Endothelial cell of umbilical vein (primary cell): ENCODE data around the gene PRRC2A. TPM values are rescaled to one million over a fixed set of nuclear protein-coding genes. Genes with fewer than 3 reads are reported as not detected.

Experiments used
- BruUV-seq: library from RNA; stranded (reverse); fragments of 400-500 nt; replicated peaks from 2 replicates; lab custom pipeline; 2021; lab: Mats Ljungman, UMichigan
- CTCF ChIA-PET: fragments of 300-600, 350-600 bp; sonication (Branson Sonifier 250); formaldehyde crosslinking; loops from one replicate; lab custom pipeline; 2021; ENCODE audit warnings: antibody characterized with exemption, inconsistent platforms; lab: Charles Lee
- POLR2A ChIA-PET: fragments of 300-600, 350-600 bp; sonication (Branson Sonifier 250); formaldehyde crosslinking; loops from one replicate; lab custom pipeline; 2021; ENCODE audit warnings: antibody characterized with exemption, inconsistent platforms; lab: Charles Lee
- DNase-seq: peaks from one replicate; pipeline ENCODE4 v3.0.0-alpha.2; 2011; ENCODE audit warnings: low read depth, low spot score
- FAIRE-seq: peaks from 2 replicates; lab custom pipeline; 2011; peaks lifted over from hg19 to GRCh38; lab: Jason Lieb, UNC
- H2AFZ ChIP-seq: 2 replicates; pipeline ENCODE4 v1.6.0; 2012; ENCODE audit warnings: low read depth, low read length, control low read depth, inconsistent platforms
- H3K27ac ChIP-seq: 2 replicates; pipeline ENCODE4 v1.5.1; 2011; ENCODE audit warnings: low read depth, mild to moderate bottlenecking, control low read depth, low read length, moderate library complexity; ENCODE audit not compliant: insufficient read depth
- H3K27me3 ChIP-seq, 2 experiments: 2 replicates each; pipeline versions ENCODE4 v1.6.0 to v1.6.1; 2011; ENCODE audit warnings: low read length in 2 of 2, mixed read lengths in 1 of 2; ENCODE audit not compliant: control insufficient read depth in 2 of 2, insufficient read depth in 2 of 2
- H3K36me3 ChIP-seq, 2 experiments: 2 replicates in 1 of 2; 3 replicates in 1 of 2; pipeline ENCODE4 v1.5.1; 2011; ENCODE audit warnings: low read length in 2 of 2, mild to moderate bottlenecking in 1 of 2, moderate library complexity in 1 of 2; ENCODE audit not compliant: control insufficient read depth in 2 of 2, insufficient read depth in 2 of 2; ENCODE audit errors: extremely low read depth in 1 of 2
- H3K4me1 ChIP-seq: 3 replicates; pipeline ENCODE4 v1.5.1; 2011; ENCODE audit warnings: mild to moderate bottlenecking, low read length; ENCODE audit not compliant: control insufficient read depth, insufficient read depth; ENCODE audit errors: extremely low read depth
- H3K4me2 ChIP-seq: 2 replicates; pipeline ENCODE4 v1.6.1; 2011; ENCODE audit warnings: low read length, control low read depth, mixed read lengths; ENCODE audit not compliant: insufficient read depth
- H3K4me3 ChIP-seq, 3 experiments: fragments of 200-600 bp in 1 of 3; sonication (generic), shearing (Covaris generic) in 1 of 3; replicated peaks in 1 of 3; 2 replicates each; pipeline ENCODE4 v1.5.1; 2011 to 2016; ENCODE audit warnings: control low read depth in 3 of 3, low read length in 3 of 3, mild to moderate bottlenecking in 2 of 3, inconsistent platforms in 1 of 3, low read depth in 1 of 3, moderate library complexity in 1 of 3; ENCODE audit not compliant: insufficient read depth in 1 of 3
- H3K79me2 ChIP-seq: 2 replicates; pipeline ENCODE4 v1.6.0; 2012; ENCODE audit warnings: low read length, inconsistent platforms; ENCODE audit not compliant: control insufficient read depth, insufficient read depth
- H3K9ac ChIP-seq: replicated peaks from 2 replicates; pipeline ENCODE3; 2011; ENCODE audit warnings: low read length, control low read depth; ENCODE audit not compliant: insufficient read depth; ENCODE audit errors: extremely low read depth
- H3K9me1 ChIP-seq: replicated peaks from 3 replicates; pipeline ENCODE4 v1.6.0; 2011; ENCODE audit warnings: mild to moderate bottlenecking, low read length; ENCODE audit not compliant: control insufficient read depth, insufficient read depth; ENCODE audit errors: extremely low read depth
- H3K9me3 ChIP-seq: replicated peaks from 2 replicates; pipeline ENCODE4 v1.5.1; 2012; ENCODE audit warnings: low read length, inconsistent platforms; ENCODE audit not compliant: control insufficient read depth, insufficient read depth
- H4K20me1 ChIP-seq: replicated peaks from 2 replicates; pipeline ENCODE3; 2011; ENCODE audit warnings: mild to moderate bottlenecking, low read length; ENCODE audit not compliant: control insufficient read depth, insufficient read depth; ENCODE audit errors: extremely low read depth
- CTCF ChIP-seq, 2 donors: IDR thresholded peaks; 1 replicate in 1 of 2; 2 replicates in 1 of 2; pipeline ENCODE4 v1.5.1; 2011; ENCODE audit warnings: low read length in 2 of 2, mild to moderate bottlenecking in 2 of 2, moderate library complexity in 2 of 2, control low read depth in 1 of 2, inconsistent platforms in 1 of 2, low read depth in 1 of 2; ENCODE audit not compliant: insufficient read depth in 1 of 2; ENCODE audit errors: extremely low read depth in 1 of 2
- EZH2 ChIP-seq: IDR thresholded peaks from 2 replicates; pipeline ENCODE4 v1.6.1; 2012; ENCODE audit warnings: borderline replicate concordance, low read depth, mild to moderate bottlenecking, moderate library complexity, low read length, inconsistent platforms; ENCODE audit not compliant: severe bottlenecking
- FOS ChIP-seq: IDR thresholded peaks from 2 replicates; pipeline ENCODE4 v1.6.1; 2011; ENCODE audit warnings: mild to moderate bottlenecking, low read length, moderate library complexity, borderline replicate concordance; ENCODE audit not compliant: insufficient read depth
- GATA2 ChIP-seq: IDR thresholded peaks from 2 replicates; pipeline ENCODE4 v1.7.0; 2011; ENCODE audit warnings: low read depth, mild to moderate bottlenecking, moderate library complexity, mixed read lengths, low read length; ENCODE audit not compliant: insufficient read length, insufficient read depth
- JUN ChIP-seq: IDR thresholded peaks from 2 replicates; pipeline ENCODE4 v1.6.1; 2011; ENCODE audit warnings: borderline replicate concordance, low read depth; ENCODE audit not compliant: insufficient read length, insufficient read depth
- MAX ChIP-seq: IDR thresholded peaks from 2 replicates; pipeline ENCODE4 v1.6.1; 2011; ENCODE audit not compliant: insufficient read depth, insufficient read length
- MYC ChIP-seq: IDR thresholded peaks from one replicate; pipeline ENCODE4 v1.6.1; 2011; ENCODE audit warnings: mild to moderate bottlenecking, low read depth, low read length
- POLR2A ChIP-seq: IDR thresholded peaks from 2 replicates; pipeline ENCODE4 v1.6.1; 2012; ENCODE audit warnings: low read depth, mild to moderate bottlenecking, control low read depth, low read length
- POLR2AphosphoS5 ChIP-seq: IDR thresholded peaks from 2 replicates; pipeline ENCODE4 v1.6.1; 2012; ENCODE audit warnings: low read depth, mild to moderate bottlenecking, control low read depth, low read length, moderate library complexity; ENCODE audit not compliant: insufficient read depth
- dilution Hi-C: fragments of 300-500 bp; cut with MboI; formaldehyde crosslinking; loops from one replicate; pipeline ENCODE4 v1.15.0; 2019; ENCODE audit warnings: low sequenced_read_pairs; ENCODE audit not compliant: extremely low pct_ligation_motif_present
- intact Hi-C: fragments of 100-400 bp; cut with micrococcal nuclease; formaldehyde crosslinking; loops from one replicate; pipeline ENCODE4 v1.10.0; 2022
- polyA plus RNA-seq, 4 experiments: library from polyadenylated mRNA; depleted of rRNA in 3 of 4; stranded (reverse) in 3 of 4; unstranded in 1 of 4; fragments of >200 nt; gene quantifications; 2 replicates each; pipeline versions ENCODE4 v1.2.1 to v1.2.3, GENCODE V29; 2011 to 2012; ENCODE audit warnings: missing spikeins in 1 of 4
- total RNA-seq: library from RNA; stranded (reverse); gene quantifications from 2 replicates; pipeline ENCODE4 v1.2.3, GENCODE V29; 2021

Gene PRRC2A
- total and polyA plus RNA-seq, 2 donors (not counting 3 experiments of a cell fraction or from before 2014, with no cell fraction given) = 88.4 to 229 TPM

GRCh38 chr6:31579119-31579505 is 41.4 kb upstream of the PRRC2A start:
- DNase-seq (no peak), FAIRE-seq (no peak)
- intact Hi-C loops (no loop called here), dilution Hi-C loops (no loop called here)
- Histone ChIP-seq H3K9ac (no peak overlapping the region), H3K36me3 (no peaks in the 10 kb centered on the region), H4K20me1 (no peaks in the 10 kb centered on the region), H2AFZ (no peak overlapping the region), H3K27ac (no peak overlapping the region), H3K4me2 (no peak overlapping the region), H3K9me1 (no peaks in the 10 kb centered on the region), H3K27me3 (no peaks in the 10 kb centered on the region), H3K4me3 (no peak overlapping the region), H3K79me2 (peaks cover 10% of the 10 kb centered on the region), H3K9me3 (no peaks in the 10 kb centered on the region), H3K4me1 (peaks cover 16% of the 10 kb centered on the region)
- no peak for TF ChIP-seq POLR2AphosphoS5
- no peak for TF ChIP-seq EZH2
- TF ChIP-seq JUN = no peak
- no peak for TF ChIP-seq FOS
- BruUV-seq = no TSS peak
- POLR2A ChIA-PET = no interaction called here
- CTCF ChIA-PET = interaction anchor here (17.0 to 32.6 kb wide), 2 partner anchors 16 to 23 kb away, joined by 286 to 1517 read pairs; partner anchors contain the start of genes ATP6V1G2, DDX39B, NCR3 and NFKBIL1

- no peak overlapping the region for H3K27ac ChIP-seq
- H3K4me2 ChIP-seq = peak overlapping the region; percentile 25
- no peaks in the 10 kb centered on the region for H3K9me3 ChIP-seq
- H3K36me3 ChIP-seq = no peaks in the 10 kb centered on the region
- POLR2A ChIA-PET = interaction anchor here (1.4 to 1.6 kb wide), 2 partner anchors 20 to 41 kb away, joined by 3 to 5 read pairs; partner anchors contain the start of gene PRRC2A
- peaks cover 16% of the 10 kb centered on the region for H3K4me1 ChIP-seq
- no peak for TF ChIP-seq GATA2
- no peak for TF ChIP-seq CTCF (IDR thresholded peaks at IDR 0.05; ENCODE audit: extremely low read depth in 1 of 2, insufficient read depth in 1 of 2, low read depth in 1 of 2, low read length in 2 of 2)
- no peak for TF ChIP-seq MAX
- TF ChIP-seq EZH2 = no peak
- no peak for TF ChIP-seq FOS
- TF ChIP-seq MYC = no peak
- no peak for TF ChIP-seq JUN
- TF ChIP-seq POLR2A = no peak
- no peak for TF ChIP-seq POLR2AphosphoS5
- peaks cover 10% of the 10 kb centered on the region for H3K79me2 ChIP-seq
- no peaks in the 10 kb centered on the region for H4K20me1 ChIP-seq
- H2AFZ ChIP-seq = no peak overlapping the region
- H3K27me3 ChIP-seq = no peaks in the 10 kb centered on the region
- no TSS peak for BruUV-seq
- dilution Hi-C loops (no loop called here), intact Hi-C loops (loop anchor here (1.0 kb wide), 1 partner anchor 8 kb away; no protein-coding TSS in a partner anchor)
- H3K4me3 ChIP-seq = no peak overlapping the region
- CTCF ChIA-PET = interaction anchor here (0.9 to 32.6 kb wide), 5 partner anchors 10 to 48 kb away, joined by 3 to 1517 read pairs (median 12); partner anchors contain the start of genes ATP6V1G2, DDX39B, NCR3 and NFKBIL1
- no peak overlapping the region for H3K9ac ChIP-seq
- DNase-seq (no peak), FAIRE-seq (no peak)
- H3K9me1 ChIP-seq = no peaks in the 10 kb centered on the region
These were observed 40.7 kb upstream of the PRRC2A start for GRCh38 chr6:31579546-31580437.
